ENCODE results near the gene WWC1. TPM values are rescaled to one million over a fixed set of nuclear protein-coding genes. Genes with fewer than 3 reads are reported as not detected.

Gene WWC1
- total RNA-seq, 2 experiments from 2014 or later, result 1.7 to 2.1 TPM

DNA sequence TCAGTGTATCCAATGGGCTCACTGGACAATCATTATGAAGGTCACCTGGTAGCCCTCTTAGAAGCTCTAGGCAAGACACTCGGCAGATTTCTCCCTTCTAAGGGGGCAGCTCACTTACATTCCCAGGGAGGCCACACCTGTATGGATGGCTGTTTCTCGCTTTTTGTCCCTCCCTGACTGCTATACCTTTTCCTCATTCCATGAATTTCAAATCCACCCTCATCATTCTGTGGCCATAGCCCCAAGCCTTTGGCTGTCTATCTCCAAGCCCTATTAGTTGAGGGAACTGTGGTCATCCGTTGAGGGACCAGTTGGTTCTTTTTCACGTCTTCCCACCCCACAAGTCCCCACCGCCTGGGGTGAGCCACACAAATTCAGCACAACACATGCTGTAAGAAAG is 109.8 kb downstream of the WWC1 start:
- DNase-seq, result no peak
- no peak overlapping the region for H3K4me3 Mint-ChIP-seq
- CTCF ChIA-PET, result no interaction called here
- H3K4me1 Mint-ChIP-seq (ENCODE audit: low read depth), result no peaks in the 10 kb centered on the region
- no peak overlapping the region for H3K27ac Mint-ChIP-seq
- intact Hi-C loops (cut with micrococcal nuclease), result no loop called here
- no peaks in the 10 kb centered on the region for H3K36me3 Mint-ChIP-seq (ENCODE audit: low read depth)
- H3K27me3 Mint-ChIP-seq (ENCODE audit: low read depth), result peaks cover 4% of the 10 kb centered on the region
- no peaks in the 10 kb centered on the region for H3K9me3 Mint-ChIP-seq

DNA sequence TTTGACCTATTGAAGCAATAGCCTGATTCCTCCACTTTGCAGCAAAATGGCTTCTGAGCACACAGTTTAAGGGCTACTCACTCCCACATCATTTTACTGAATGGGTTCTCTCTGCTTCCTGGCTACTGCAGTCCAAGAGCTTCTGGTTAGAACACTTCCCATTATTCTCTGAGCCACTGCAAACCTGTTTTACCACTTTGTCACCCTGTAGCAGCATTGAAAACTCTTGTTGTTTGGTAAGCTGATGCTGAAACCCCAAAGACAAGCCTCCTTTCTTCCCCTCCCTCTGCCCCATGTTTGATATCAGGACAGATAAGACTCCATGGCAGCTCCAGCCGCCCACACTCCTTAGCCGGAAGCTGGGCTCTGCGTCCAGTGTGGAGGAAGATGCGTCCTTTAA is 110.4 kb downstream of the WWC1 start:
- no peak overlapping the region for H3K27ac Mint-ChIP-seq
- H3K4me1 Mint-ChIP-seq (ENCODE audit: low read depth), result no peaks in the 10 kb centered on the region
- no peaks in the 10 kb centered on the region for H3K9me3 Mint-ChIP-seq
- H3K36me3 Mint-ChIP-seq (ENCODE audit: low read depth), result no peaks in the 10 kb centered on the region
- peaks cover 4% of the 10 kb centered on the region for H3K27me3 Mint-ChIP-seq (ENCODE audit: low read depth)
- CTCF ChIA-PET, result no interaction called here
- H3K4me3 Mint-ChIP-seq, result no peak overlapping the region
- intact Hi-C loops (cut with micrococcal nuclease), result no loop called here
- DNase-seq, result no peak

DNA sequence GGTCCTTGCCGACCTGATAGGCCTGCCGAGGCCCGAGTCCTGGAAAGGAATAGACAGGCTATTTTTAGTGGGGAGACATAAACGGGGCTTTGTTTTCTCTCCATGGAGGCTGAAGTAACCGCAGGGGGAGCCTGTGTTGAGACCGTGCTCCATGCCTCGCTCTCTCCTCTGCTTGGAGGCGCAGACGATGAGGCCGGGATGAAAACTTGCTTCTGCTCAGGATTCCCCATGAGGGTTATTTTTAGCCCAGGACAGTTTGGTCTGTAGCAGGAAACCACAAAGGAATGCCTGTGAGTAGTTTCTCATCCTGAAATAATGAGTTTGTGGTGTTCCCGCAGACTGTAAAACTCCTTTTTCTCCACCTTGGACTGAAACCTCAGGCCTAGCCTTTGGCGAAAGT is 112.9 kb downstream of the WWC1 start:
- Mint-ChIP-seq H3K4me3 (no peak overlapping the region), H3K27me3 (ENCODE audit: low read depth) (peaks cover 6% of the 10 kb centered on the region), H3K4me1 (ENCODE audit: low read depth) (peaks cover 6% of the 10 kb centered on the region), H3K27ac (no peak overlapping the region), H3K36me3 (ENCODE audit: low read depth) (no peaks in the 10 kb centered on the region), H3K9me3 (no peaks in the 10 kb centered on the region)
- intact Hi-C loops (cut with micrococcal nuclease), result no loop called here
- CTCF ChIA-PET, result no interaction called here
- DNase-seq, result no peak

DNA sequence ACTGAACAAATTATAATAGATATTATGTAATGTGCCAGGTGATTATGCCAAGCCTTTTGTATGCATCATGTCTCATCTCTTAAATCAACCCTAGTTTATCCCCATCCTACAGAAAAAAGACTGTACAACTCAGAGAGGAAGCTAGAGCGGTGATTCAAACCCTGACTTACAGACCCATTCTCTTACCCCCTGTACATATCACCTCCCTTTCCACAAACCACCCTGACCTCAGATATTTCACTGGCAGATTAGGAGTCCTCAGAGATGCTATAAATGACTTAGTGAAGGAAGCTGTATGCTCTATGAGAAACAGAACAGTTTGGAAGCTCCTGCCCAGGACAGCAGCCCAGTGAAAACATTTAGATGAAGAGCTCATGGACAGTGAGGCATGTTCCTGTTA is 115.8 kb downstream of the WWC1 start:
- CTCF ChIA-PET, result interaction anchor here (0.6 to 1.5 kb wide), 2 partner anchors 17 to 353 kb away, joined by 3 read pairs; no protein-coding TSS in a partner anchor
- no peaks in the 10 kb centered on the region for H3K9me3 Mint-ChIP-seq
- H3K27ac Mint-ChIP-seq, result no peak overlapping the region
- peaks cover 9% of the 10 kb centered on the region for H3K27me3 Mint-ChIP-seq (ENCODE audit: low read depth)
- no peaks in the 10 kb centered on the region for H3K36me3 Mint-ChIP-seq (ENCODE audit: low read depth)
- H3K4me3 Mint-ChIP-seq, result no peak overlapping the region
- DNase-seq, result no peak
- intact Hi-C loops (cut with micrococcal nuclease), result loop anchor here (5.0 kb wide), 1 partner anchor 115 kb away; the partner anchor contains the start of gene WWC1
- H3K4me1 Mint-ChIP-seq (ENCODE audit: low read depth), result peaks cover 21% of the 10 kb centered on the region

DNA sequence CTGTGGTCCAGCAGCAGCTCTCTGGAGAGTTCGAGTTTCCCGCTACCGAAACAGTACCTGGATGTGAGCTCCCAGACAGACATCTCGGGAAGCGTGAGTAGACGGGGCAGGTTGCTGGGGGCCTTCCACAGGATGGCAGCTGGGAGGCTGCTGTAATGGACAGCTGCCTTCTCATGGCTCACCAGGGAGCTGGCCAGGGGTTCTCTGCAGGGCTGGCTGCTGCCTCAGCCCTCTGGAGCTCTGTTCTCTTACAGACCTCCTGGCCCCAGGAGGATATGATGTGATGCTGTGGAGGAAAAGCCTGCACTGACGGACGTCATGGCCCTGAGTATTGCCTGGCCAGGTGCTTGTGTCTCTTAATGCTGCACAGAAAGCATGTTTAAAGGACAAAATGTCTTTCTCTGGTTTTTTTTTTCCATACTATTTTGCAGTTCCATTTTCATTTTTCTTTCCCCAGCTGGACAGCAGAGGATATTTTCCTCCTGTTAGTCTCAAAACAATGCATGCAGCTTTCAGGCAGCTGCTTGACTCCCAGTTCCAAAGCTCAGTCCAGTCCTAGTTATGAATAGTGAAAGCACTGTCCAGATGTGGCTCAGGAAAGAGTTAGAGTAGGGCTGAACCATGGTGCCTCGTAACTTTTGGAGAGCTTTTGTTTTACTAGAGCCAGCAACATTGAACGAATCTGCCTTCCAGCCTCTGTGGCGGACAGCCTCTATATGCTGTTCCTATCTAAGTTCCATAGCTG is 117.3 kb downstream of the WWC1 start:
- H3K36me3 Mint-ChIP-seq (ENCODE audit: low read depth), result no peaks in the 10 kb centered on the region
- DNase-seq, result no peak
- H3K27me3 Mint-ChIP-seq (ENCODE audit: low read depth), result peaks cover 9% of the 10 kb centered on the region
- H3K9me3 Mint-ChIP-seq, result no peaks in the 10 kb centered on the region
- H3K4me3 Mint-ChIP-seq, result no peak overlapping the region
- intact Hi-C loops (cut with micrococcal nuclease), result loop anchor here (5.0 kb wide), 1 partner anchor 116 kb away; the partner anchor contains the start of gene WWC1
- no peak overlapping the region for H3K27ac Mint-ChIP-seq
- H3K4me1 Mint-ChIP-seq (ENCODE audit: low read depth), result peaks cover 21% of the 10 kb centered on the region
- CTCF ChIA-PET, result interaction anchor here (1.1 to 1.5 kb wide), 2 partner anchors 15 to 189 kb away, joined by 3 to 4 read pairs; no protein-coding TSS in a partner anchor

DNA sequence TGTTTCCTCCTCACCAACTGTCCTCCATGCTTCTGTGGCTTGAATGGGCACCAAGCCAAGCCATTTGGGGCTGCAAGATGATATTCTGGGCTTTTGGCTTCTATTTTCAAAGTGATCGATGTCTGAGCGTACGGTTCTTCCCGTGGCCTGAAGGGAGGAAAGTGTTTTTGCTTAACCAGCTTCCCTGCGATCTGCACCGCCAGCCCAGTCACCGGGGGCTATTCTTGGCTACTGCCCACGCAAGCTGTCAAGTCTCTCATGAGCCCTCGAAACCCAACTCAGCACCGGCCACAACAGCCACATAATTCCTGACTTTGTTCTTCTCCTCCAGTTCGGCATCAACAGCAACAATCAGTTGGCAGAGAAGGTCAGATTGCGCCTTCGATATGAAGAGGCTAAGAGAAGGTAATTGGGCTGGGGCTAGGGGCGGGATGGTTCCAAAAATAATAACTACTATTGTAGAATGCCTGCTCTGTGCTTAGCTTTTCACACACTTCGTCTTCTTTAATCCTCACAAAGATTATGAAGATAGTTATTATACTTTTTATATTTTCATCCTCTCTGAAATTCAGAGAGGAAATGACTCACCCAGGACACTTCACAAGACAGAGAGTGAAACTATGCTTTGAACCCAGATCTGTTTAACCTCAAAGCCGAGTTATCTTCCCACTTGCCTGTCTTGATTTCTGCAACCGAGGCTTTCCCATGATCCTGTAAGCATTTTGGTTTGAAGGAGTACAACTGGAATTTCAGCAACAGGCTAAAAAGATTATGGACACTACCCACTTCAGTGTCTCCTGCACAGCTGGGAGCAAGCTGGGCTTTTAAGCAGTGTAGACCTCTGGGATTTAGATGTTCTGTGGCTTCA is 118.4 kb downstream of the WWC1 start:
- H3K27me3 Mint-ChIP-seq (ENCODE audit: low read depth), result peaks cover 9% of the 10 kb centered on the region
- DNase-seq, result peak; percentile 18
- no peak overlapping the region for H3K4me3 Mint-ChIP-seq
- CTCF ChIA-PET, result interaction anchor here (0.6 to 1.6 kb wide), 2 partner anchors 12 to 143 kb away, joined by 3 to 4 read pairs; no protein-coding TSS in a partner anchor
- intact Hi-C loops (cut with micrococcal nuclease), result loop anchor here (2.0 to 5.0 kb wide), 3 partner anchors 77 to 167 kb away; partner anchors contain the start of genes PANK3 and WWC1
- peaks cover under 1% of the 10 kb centered on the region for H3K36me3 Mint-ChIP-seq (ENCODE audit: low read depth)
- no peaks in the 10 kb centered on the region for H3K9me3 Mint-ChIP-seq
- no peak overlapping the region for H3K27ac Mint-ChIP-seq
- peaks cover 21% of the 10 kb centered on the region for H3K4me1 Mint-ChIP-seq (ENCODE audit: low read depth)

DNA sequence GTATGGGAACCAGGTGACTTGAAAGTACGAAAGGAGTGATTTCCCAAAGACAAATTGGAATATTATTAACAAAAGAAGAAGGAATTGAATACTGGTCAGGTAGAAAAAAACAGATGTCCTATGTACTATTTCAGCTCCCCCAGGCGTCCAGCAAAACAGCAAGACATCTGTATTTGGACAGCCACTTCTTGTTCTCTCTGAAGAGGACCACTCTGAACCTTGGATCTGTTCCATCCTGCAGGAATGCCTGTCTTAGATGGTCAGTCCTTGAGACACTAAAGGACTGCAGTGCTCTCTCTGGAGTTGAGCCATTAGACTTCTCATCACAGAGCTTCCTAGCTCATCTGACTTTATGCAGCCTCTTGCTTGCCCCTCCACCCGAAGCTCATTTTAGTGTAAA is 120.4 kb downstream of the WWC1 start:
- peaks cover 5% of the 10 kb centered on the region for H3K27me3 Mint-ChIP-seq (ENCODE audit: low read depth)
- H3K4me1 Mint-ChIP-seq (ENCODE audit: low read depth), result peaks cover 21% of the 10 kb centered on the region
- H3K9me3 Mint-ChIP-seq, result no peaks in the 10 kb centered on the region
- DNase-seq, result no peak
- H3K4me3 Mint-ChIP-seq, result no peak overlapping the region
- peaks cover 1% of the 10 kb centered on the region for H3K36me3 Mint-ChIP-seq (ENCODE audit: low read depth)
- CTCF ChIA-PET, result interaction anchor here (0.6 kb wide), 2 partner anchors 128 to 759 kb away, joined by 3 read pairs; no protein-coding TSS in a partner anchor
- intact Hi-C loops (cut with micrococcal nuclease), result loop anchor here (2.0 to 5.0 kb wide), 2 partner anchors 79 to 165 kb away; partner anchors contain the start of gene PANK3
- H3K27ac Mint-ChIP-seq, result no peak overlapping the region

DNA sequence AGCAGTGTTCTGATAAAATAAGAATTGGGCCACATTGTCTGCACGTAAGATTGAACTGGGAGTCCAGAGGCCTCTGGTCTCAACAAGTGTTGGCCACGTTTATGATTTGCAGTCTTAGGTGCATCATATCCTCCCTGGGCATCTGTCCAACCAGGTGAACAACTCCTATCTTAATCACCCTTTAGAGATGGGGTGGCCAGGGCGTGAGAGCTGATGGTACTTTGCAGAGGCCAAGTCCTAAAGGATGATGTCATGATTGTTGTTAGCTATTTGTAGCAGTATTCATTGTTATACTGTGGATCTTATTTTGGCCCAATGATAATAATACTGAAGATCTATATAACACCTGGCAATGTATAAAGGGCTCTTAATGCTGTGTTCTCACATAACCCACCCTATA is 121.6 kb downstream of the WWC1 start:
- Mint-ChIP-seq H3K27ac (no peak overlapping the region), H3K27me3 (ENCODE audit: low read depth) (peaks cover 3% of the 10 kb centered on the region)

DNA sequence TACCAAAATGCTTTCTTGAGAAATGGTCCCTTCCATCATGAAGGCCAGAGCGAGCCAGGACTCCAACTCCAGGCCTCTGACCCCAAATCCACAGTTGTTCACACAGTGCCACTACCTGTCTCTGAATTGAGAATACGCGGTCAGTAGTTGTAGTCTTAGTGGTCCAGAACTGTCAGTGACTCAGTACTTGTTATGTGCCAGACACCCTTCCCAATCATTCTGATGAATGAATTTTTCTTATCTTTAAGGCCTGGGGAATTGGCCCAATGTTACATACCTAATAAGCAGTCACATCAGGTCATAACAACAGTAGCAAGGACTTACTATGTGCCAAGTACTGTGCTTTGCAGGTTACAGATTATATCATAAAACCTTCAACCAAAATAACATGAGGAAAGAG is 122.2 kb downstream of the WWC1 start:
- CTCF ChIA-PET, result no interaction called here
- intact Hi-C loops (cut with micrococcal nuclease), result loop anchor here (5.0 kb wide), 1 partner anchor 164 kb away; the partner anchor contains the start of gene PANK3
- Mint-ChIP-seq H3K27ac (no peak overlapping the region), H3K4me1 (ENCODE audit: low read depth) (peaks cover 21% of the 10 kb centered on the region), H3K4me3 (no peak overlapping the region), H3K9me3 (no peaks in the 10 kb centered on the region), H3K36me3 (ENCODE audit: low read depth) (peaks cover 1% of the 10 kb centered on the region), H3K27me3 (ENCODE audit: low read depth) (peaks cover 3% of the 10 kb centered on the region)
- DNase-seq, result no peak

More for the DNA sequence above, 121.6 kb downstream of the WWC1 start:
- DNase-seq, result no peak
- intact Hi-C loops (cut with micrococcal nuclease), result loop anchor here (5.0 kb wide), 1 partner anchor 164 kb away; the partner anchor contains the start of gene PANK3
- peaks cover 1% of the 10 kb centered on the region for H3K36me3 Mint-ChIP-seq (ENCODE audit: low read depth)
- H3K9me3 Mint-ChIP-seq, result no peaks in the 10 kb centered on the region
- H3K4me3 Mint-ChIP-seq, result no peak overlapping the region
- CTCF ChIA-PET, result no interaction called here
- peaks cover 21% of the 10 kb centered on the region for H3K4me1 Mint-ChIP-seq (ENCODE audit: low read depth)

DNA sequence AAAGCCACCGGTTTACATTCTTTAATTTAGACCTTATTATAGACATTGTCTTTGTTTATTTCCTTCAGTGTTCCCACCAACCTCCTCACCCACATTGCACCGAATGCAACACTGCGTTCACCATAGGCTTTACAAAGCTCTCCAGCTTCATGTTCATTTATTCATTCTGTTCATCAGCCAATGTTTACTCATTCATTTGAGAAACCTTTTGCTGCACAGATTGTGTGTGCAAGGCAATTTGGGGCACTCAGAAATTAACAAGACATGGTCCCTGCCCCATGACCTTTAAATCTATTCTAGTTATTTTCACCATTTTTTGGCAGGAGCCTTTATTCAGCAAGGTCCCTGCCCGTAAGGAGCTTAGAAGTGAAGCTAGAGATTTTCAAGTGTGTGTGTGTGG is 124.0 kb downstream of the WWC1 start:
- CTCF ChIA-PET, result no interaction called here
- no peaks in the 10 kb centered on the region for H3K9me3 Mint-ChIP-seq
- peaks cover 4% of the 10 kb centered on the region for H3K4me1 Mint-ChIP-seq (ENCODE audit: low read depth)
- DNase-seq, result no peak
- H3K27ac Mint-ChIP-seq, result no peak overlapping the region
- H3K4me3 Mint-ChIP-seq, result no peak overlapping the region
- H3K27me3 Mint-ChIP-seq (ENCODE audit: low read depth), result peaks cover 3% of the 10 kb centered on the region
- H3K36me3 Mint-ChIP-seq (ENCODE audit: low read depth), result peaks cover 1% of the 10 kb centered on the region
- intact Hi-C loops (cut with micrococcal nuclease), result no loop called here

DNA sequence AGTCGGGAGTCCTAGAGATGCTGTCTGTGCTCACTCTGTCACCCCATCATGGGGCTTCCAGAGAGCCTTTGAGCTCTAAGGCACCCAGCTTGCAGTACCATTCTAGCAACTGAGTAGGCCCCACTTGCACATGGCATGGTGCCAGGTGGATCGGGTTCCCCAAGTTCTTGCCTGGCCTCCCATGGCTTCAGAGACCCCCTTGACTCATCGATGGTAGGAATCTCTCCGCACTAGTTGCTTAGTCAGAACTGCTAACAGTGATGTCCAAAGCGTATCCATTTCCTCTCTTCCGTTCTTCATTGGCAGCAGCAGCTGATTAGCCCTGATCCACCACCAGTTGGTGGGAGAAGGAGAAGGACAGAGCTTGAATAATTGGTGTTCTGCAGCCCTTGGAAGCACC is 124.5 kb downstream of the WWC1 start:
- Mint-ChIP-seq H3K27ac (no peak overlapping the region), H3K4me1 (ENCODE audit: low read depth) (peaks cover 2% of the 10 kb centered on the region), H3K27me3 (ENCODE audit: low read depth) (peaks cover 3% of the 10 kb centered on the region), H3K4me3 (no peak overlapping the region), H3K36me3 (ENCODE audit: low read depth) (peaks cover 1% of the 10 kb centered on the region), H3K9me3 (no peaks in the 10 kb centered on the region)
- CTCF ChIA-PET, result no interaction called here
- intact Hi-C loops (cut with micrococcal nuclease), result no loop called here
- no peak for DNase-seq

DNA sequence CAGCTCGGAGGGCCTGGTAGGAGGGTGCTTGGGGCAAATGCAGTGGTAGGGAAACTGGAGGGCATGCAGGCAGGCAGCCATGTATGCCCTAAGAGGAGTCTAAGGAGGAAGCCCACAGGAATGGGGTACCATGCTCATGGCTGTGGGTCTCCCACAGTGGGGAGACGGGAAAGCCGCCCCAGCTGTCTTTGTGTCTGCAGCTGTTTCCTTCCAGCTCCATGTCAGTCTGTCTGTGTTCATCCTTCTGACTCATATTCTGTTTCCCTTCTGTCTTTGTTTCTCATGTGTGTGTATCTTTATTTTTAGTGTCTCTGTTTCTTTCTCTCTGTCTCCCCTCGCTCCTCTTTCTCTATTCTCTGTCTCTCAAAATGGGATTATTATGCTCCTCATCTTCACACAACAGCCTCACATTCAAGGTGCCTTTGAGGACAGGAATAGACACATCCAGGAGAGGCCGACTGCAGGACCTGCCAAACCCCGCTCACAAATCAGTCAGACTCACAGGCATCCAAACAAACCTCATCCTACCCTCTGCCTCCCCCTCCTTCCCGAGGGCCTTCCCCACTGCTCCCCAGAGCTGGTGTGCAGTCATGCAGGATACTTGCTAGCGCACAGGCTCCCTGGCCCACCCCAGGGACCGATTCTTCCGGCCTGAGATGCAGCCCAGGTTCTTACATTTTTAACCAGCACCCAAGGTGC is 126.4 kb downstream of the WWC1 start:
- CTCF ChIA-PET, result no interaction called here
- no peak for DNase-seq
- Mint-ChIP-seq H3K4me1 (ENCODE audit: low read depth) (no peaks in the 10 kb centered on the region), H3K27ac (no peak overlapping the region), H3K36me3 (ENCODE audit: low read depth) (peaks cover 1% of the 10 kb centered on the region), H3K9me3 (no peaks in the 10 kb centered on the region), H3K27me3 (ENCODE audit: low read depth) (no peaks in the 10 kb centered on the region), H3K4me3 (no peak overlapping the region)
- intact Hi-C loops (cut with micrococcal nuclease), result no loop called here
